Upper lobe of right lung (tissue), 1 donor: ENCODE results near the gene NT5C2. TPM values are rescaled to one million over a fixed set of nuclear protein-coding genes. Genes with fewer than 3 reads are reported as not detected.
"Not testable (repeated sequence)": the region's sequence is repeated elsewhere in the genome, so short reads cannot be mapped to it uniquely, and the experiment has no call there.

Source experiments
- ATAC-seq: fragments of 200-7000 bp; cut with Tn5 transposase; one replicate; pipeline ENCODE4 v1.9.1; 2020; ENCODE audit warnings: mild to moderate bottlenecking, moderate library complexity
- DNase-seq: peaks from one replicate; pipeline ENCODE4 v3.0.0-alpha.2; 2020
- H3K27ac ChIP-seq: fragments of 200-600 bp; one replicate; pipeline ENCODE4 v1.8.0; 2022
- H3K27me3 ChIP-seq: fragments of 200-600 bp; one replicate; pipeline ENCODE4 v1.8.0; 2022; ENCODE audit warnings: mild to moderate bottlenecking
- H3K36me3 ChIP-seq: fragments of 200-600 bp; one replicate; pipeline ENCODE4 v1.8.0; 2022
- H3K4me1 ChIP-seq: fragments of 200-600 bp; one replicate; pipeline ENCODE4 v1.8.0; 2022
- H3K4me3 ChIP-seq: fragments of 200-600 bp; one replicate; pipeline ENCODE4 v1.8.0; 2022; ENCODE audit warnings: mild to moderate bottlenecking
- H3K9me3 ChIP-seq: fragments of 200-600 bp; one replicate; pipeline ENCODE4 v1.8.0; 2022
- intact Hi-C: fragments of 100-400 bp; cut with DNase I; formaldehyde crosslinking; loops from one replicate; pipeline ENCODE4 v1.11.0; 2022
- total RNA-seq: library from RNA; stranded (reverse); fragmentation: NEBNext Ultra II Directional; extraction: Animal tissue kit (Norgen Biotek cat#: 25700); gene quantifications from one replicate; pipeline ENCODE4 v1.2.1, GENCODE V29; 2021
- TF ChIP-seq, protein P1 (sequence below): fragments of 200-600 bp; IDR thresholded peaks from one replicate; pipeline ENCODE4 v1.8.0; 2022; ENCODE audit warnings: antibody characterized with exemption
- donor health status: DM: no; HTN: yes; CAD: no; lungs with severe emphysema.

NT5C2 gene
- total RNA-seq, 1 donor from 2014 or later, result 92.7 TPM

DNA sequence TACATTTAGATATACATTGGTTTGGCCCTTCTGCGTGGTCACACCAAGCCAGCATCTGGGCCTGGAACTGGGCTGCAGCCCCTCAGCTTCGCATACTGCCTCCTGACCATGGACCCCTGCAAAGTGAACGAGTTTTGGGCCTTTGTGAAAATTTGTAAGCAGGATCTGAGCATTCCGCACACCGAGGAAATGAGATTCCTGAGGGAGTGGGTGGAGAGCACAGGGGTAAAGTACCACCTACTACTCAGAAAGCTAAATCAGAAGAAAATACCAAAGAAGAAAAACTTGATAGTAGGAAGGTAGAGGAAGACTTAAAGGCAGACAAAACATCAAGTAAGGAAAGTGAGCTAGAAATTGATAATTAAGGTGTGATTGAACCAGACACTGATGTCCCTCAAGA, 22.5 kb upstream of the NT5C2 start:
- intact Hi-C loops, result no loop called here
- DNase-seq (no peak), ATAC-seq (no peak)
- Histone ChIP-seq H3K9me3 (no peaks in the 10 kb centered on the region), H3K27me3 (no peaks in the 10 kb centered on the region), H3K4me3 (no peak overlapping the region), H3K27ac (no peak overlapping the region), H3K4me1 (no peaks in the 10 kb centered on the region), H3K36me3 (no peaks in the 10 kb centered on the region)
- TF ChIP-seq, protein P1, sequence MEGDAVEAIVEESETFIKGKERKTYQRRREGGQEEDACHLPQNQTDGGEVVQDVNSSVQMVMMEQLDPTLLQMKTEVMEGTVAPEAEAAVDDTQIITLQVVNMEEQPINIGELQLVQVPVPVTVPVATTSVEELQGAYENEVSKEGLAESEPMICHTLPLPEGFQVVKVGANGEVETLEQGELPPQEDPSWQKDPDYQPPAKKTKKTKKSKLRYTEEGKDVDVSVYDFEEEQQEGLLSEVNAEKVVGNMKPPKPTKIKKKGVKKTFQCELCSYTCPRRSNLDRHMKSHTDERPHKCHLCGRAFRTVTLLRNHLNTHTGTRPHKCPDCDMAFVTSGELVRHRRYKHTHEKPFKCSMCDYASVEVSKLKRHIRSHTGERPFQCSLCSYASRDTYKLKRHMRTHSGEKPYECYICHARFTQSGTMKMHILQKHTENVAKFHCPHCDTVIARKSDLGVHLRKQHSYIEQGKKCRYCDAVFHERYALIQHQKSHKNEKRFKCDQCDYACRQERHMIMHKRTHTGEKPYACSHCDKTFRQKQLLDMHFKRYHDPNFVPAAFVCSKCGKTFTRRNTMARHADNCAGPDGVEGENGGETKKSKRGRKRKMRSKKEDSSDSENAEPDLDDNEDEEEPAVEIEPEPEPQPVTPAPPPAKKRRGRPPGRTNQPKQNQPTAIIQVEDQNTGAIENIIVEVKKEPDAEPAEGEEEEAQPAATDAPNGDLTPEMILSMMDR, result no peak

- H3K9me3 ChIP-seq, H3K27ac ChIP-seq, H3K4me3 ChIP-seq, intact Hi-C loops, H3K36me3 ChIP-seq, H3K27me3 ChIP-seq, H3K4me1 ChIP-seq, DNase-seq, ATAC-seq: not testable (repeated sequence)
Observed at GRCh38 chr10:103210262-103210661, 17.2 kb upstream of the NT5C2 start.

DNA sequence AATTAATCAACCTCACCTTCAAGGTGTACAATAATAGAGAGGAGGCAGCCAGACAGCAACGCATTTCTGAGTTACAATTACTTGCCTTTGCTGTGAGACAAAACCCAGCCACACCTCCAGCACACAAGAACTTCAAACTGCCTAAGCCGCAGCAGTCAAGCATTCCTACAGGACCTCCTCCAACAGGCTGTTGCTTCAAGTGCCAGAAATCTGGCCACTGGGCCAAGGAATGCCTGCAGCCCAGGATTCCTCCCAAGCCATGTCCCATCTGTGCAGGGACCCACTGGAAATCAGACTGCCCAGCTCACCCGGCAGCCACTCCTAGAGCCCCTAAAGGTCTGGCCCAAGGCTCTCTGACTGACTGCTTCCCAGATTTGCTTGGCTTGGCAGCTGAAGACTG, 14.6 kb upstream of the NT5C2 start:
- ATAC-seq, H3K4me1 ChIP-seq, H3K27ac ChIP-seq, H3K36me3 ChIP-seq, H3K27me3 ChIP-seq, H3K4me3 ChIP-seq, H3K9me3 ChIP-seq, intact Hi-C loops, DNase-seq: not testable (repeated sequence)

- TF ChIP-seq, protein P1, result no peak
- intact Hi-C loops, result no loop called here
Observed at GRCh38 chr10:103207141-103207540, 14.1 kb upstream of the NT5C2 start.

DNA sequence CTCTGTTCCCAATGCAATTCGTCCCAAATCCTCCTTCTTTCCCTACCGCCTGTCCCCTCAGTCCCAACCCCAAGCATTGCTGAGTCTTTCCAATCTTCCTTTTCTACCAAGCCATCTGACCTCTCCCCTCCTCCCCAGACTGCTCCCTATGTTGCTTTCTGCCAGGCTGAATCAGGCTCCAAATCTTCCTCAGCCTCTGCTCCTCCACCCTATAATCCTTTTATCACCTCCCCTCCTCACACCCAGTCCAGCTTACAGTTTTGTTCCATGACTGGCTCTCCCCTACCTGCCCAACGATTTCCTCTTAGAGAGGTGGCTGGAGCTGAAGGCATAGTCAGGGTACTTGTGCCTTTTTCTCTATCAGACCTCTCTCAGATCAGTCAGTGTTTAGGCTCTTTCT, 13.6 kb upstream of the NT5C2 start:
- H3K27ac ChIP-seq, H3K27me3 ChIP-seq, H3K4me3 ChIP-seq, H3K9me3 ChIP-seq, DNase-seq, H3K4me1 ChIP-seq, intact Hi-C loops, H3K36me3 ChIP-seq, ATAC-seq: not testable (repeated sequence)

More at GRCh38 chr10:103207141-103207540, 14.1 kb upstream of the NT5C2 start:
- Histone ChIP-seq H3K4me1 (no peaks in the 10 kb centered on the region), H3K27me3 (no peaks in the 10 kb centered on the region), H3K9me3 (peaks cover 7% of the 10 kb centered on the region), H3K36me3 (no peaks in the 10 kb centered on the region), H3K27ac (no peak overlapping the region), H3K4me3 (no peak overlapping the region)
- ATAC-seq (no peak), DNase-seq (no peak)

GRCh38 chr10:103205401-103205800, 12.3 kb upstream of the NT5C2 start:
- H3K36me3 ChIP-seq, DNase-seq, H3K4me1 ChIP-seq, intact Hi-C loops, H3K4me3 ChIP-seq, ATAC-seq, H3K9me3 ChIP-seq, H3K27me3 ChIP-seq, H3K27ac ChIP-seq: not testable (repeated sequence)

GRCh38 chr10:103204353-103205255, 11.5 kb upstream of the NT5C2 start:
- Histone ChIP-seq H3K27me3 (no peaks in the 10 kb centered on the region), H3K4me1 (no peaks in the 10 kb centered on the region), H3K36me3 (no peaks in the 10 kb centered on the region), H3K9me3 (peaks cover under 1% of the 10 kb centered on the region), H3K27ac (no peak overlapping the region), H3K4me3 (no peak overlapping the region)
- TF ChIP-seq, protein P1, result no peak
- ATAC-seq, result no peak
- intact Hi-C loops, result no loop called here
- DNase-seq, result no peak
